ENCODE data around the gene CFAP299.

- TF ChIP-seq CTCF (IDR thresholded peaks at IDR 0.05; ENCODE audit: low read depth, low read length, poor library complexity, severe bottlenecking) (no peak), EZH2phosphoT487 (IDR thresholded peaks at IDR 0.05; ENCODE audit: borderline replicate concordance, low read length) (no peak)
Measured at GRCh38 chr4:80307183-80307735, 28.3 kb upstream of the CFAP299 start.

All from DOHH2 (cell line).